Testis (tissue), 2 donors: Measurements from ENCODE around the gene SUFU.

Experiments used
- CTCF ChIP-seq, 3 experiments: fragments of 450-650 bp in 2 of 3; fragments of 200-600 bp in 1 of 3; sonication (generic) in 1 of 3; IDR thresholded peaks; one replicate each; pipeline ENCODE4 v1.5.1; 2016 to 2019; ENCODE audit warnings: antibody characterized with exemption in 3 of 3, mild to moderate bottlenecking in 2 of 3, moderate library complexity in 1 of 3
- POLR2A ChIP-seq: fragments of 450-650 bp; IDR thresholded peaks from one replicate; pipeline ENCODE4 v1.6.1; 2017; ENCODE audit warnings: antibody characterized with exemption, mild to moderate bottlenecking, moderate library complexity

- TF ChIP-seq CTCF (IDR thresholded peaks at IDR 0.05) (no peak), POLR2A (no peak)
Measured at GRCh38 chr10:102553771-102554170, 50.0 kb downstream of the SUFU start.
